Upper lobe of left lung (tissue), 6 donors: ENCODE measurements around the gene COPS2. TPM values are rescaled to one million over a fixed set of nuclear protein-coding genes. Genes with fewer than 3 reads are reported as not detected.
A peak's percentile ranks its signal among the peaks of the same experiment; 100 is the strongest.

Experiments
- ATAC-seq, 2 donors: fragments of 200-7000 bp; cut with Tn5 transposase; one replicate each; pipeline ENCODE4 v1.9.1; 2022; ENCODE audit warnings: mild to moderate bottlenecking in 2 of 2, moderate library complexity in 2 of 2; ENCODE audit not compliant: low FRiP score in 2 of 2
- DNase-seq, 2 donors: peaks; one replicate each; pipeline ENCODE4 v3.0.0-alpha.2; 2019 to 2020
- H3K27ac ChIP-seq, 4 donors: fragments of 200-600 bp; sonication (generic); one replicate each; pipeline ENCODE4 v1.5.1; 2016 to 2019
- H3K27me3 ChIP-seq, 4 donors: fragments of 200-600 bp; sonication (generic); one replicate each; pipeline ENCODE4 v1.5.1; 2017 to 2019
- H3K36me3 ChIP-seq, 4 donors: fragments of 200-600 bp; sonication (generic); one replicate each; pipeline ENCODE4 v1.5.1; 2016 to 2019
- H3K4me1 ChIP-seq, 4 donors: fragments of 200-600 bp; sonication (generic); one replicate each; pipeline ENCODE4 v1.5.1; 2018 to 2019
- H3K4me3 ChIP-seq, 4 donors: fragments of 200-600 bp; sonication (generic); one replicate each; pipeline ENCODE4 v1.5.1; 2017 to 2019; ENCODE audit warnings: mild to moderate bottlenecking in 2 of 4, moderate library complexity in 1 of 4
- H3K9me3 ChIP-seq, 4 donors: fragments of 200-600 bp; sonication (generic); one replicate each; pipeline ENCODE4 v1.5.1; 2018 to 2019
- CTCF ChIP-seq, 6 experiments: fragments of 450-650 bp in 4 of 6; fragments of 200-600 bp in 2 of 6; sonication (generic) in 2 of 6; IDR thresholded peaks; one replicate each; pipeline ENCODE4 v1.5.1; 2016 to 2019; ENCODE audit warnings: antibody characterized with exemption in 6 of 6
- EP300 ChIP-seq, 4 donors: sonication (generic); formaldehyde crosslinking; IDR thresholded peaks; one replicate each; pipeline ENCODE4 v1.5.1; 2017; ENCODE audit warnings: antibody characterized with exemption in 4 of 4, control low read depth in 2 of 4
- POLR2A ChIP-seq, 4 donors: fragments of 450-650 bp; IDR thresholded peaks; one replicate each; pipeline ENCODE4 v1.5.1; 2016 to 2017; ENCODE audit warnings: antibody characterized with exemption in 4 of 4, mild to moderate bottlenecking in 2 of 4
- POLR2AphosphoS5 ChIP-seq, 2 donors: sonication (generic); formaldehyde crosslinking; IDR thresholded peaks; one replicate each; pipeline ENCODE4 v1.5.1; 2017; ENCODE audit warnings: antibody characterized with exemption in 2 of 2
- WGBS, 2 donors: methylation state at CpG; one replicate each; pipeline ENCODE4 v1.1.5; 2017 to 2018; 5-methylcytosine and 5-hydroxymethylcytosine counted together
- total RNA-seq, 6 donors: library from RNA; depleted of rRNA in 4 of 6; stranded (reverse); fragments of >200 nt in 4 of 6; gene quantifications; one replicate each; pipeline versions ENCODE4 v1.1.0 to v1.2.1, GENCODE V29; 2016 to 2021
- donor health status: DM: no; HTN: no; CAD: no; lungs with moderate emphysema.
- donor health status: DM: no; HTN: yes; CAD: no; lungs with severe emphysema.

Gene COPS2
- total RNA-seq, 6 donors from 2014 or later, result 16.8 to 65.0 (median 43.0) TPM

- Histone ChIP-seq H3K27me3 (no peaks in the 10 kb centered on the region), H3K36me3 (peaks cover 0 to 9% (median 4%) of the 10 kb centered on the region in 4 donors), H3K27ac (no peak overlapping the region), H3K4me1 (no peaks in the 10 kb centered on the region), H3K4me3 (no peak overlapping the region), H3K9me3 (no peaks in the 10 kb centered on the region)
- no peak for ATAC-seq
- DNase-seq, result no peak
- WGBS, 2 donors, result 81 to 94% methylated on average over 1 of the region's 1 CpG
- TF ChIP-seq POLR2AphosphoS5 (IDR thresholded peaks at IDR 0.05) (no peak), CTCF (IDR thresholded peaks at IDR 0.05) (no peak), EP300 (IDR thresholded peaks at IDR 0.05) (no peak), POLR2A (IDR thresholded peaks at IDR 0.05) (no peak)
Measured at GRCh38 chr15:49163678-49164077, 8.3 kb upstream of the COPS2 start.

- peak; percentile 26 to 45 for DNase-seq
- Histone ChIP-seq H3K4me3 (peak overlapping the region; percentile 59 to 95 (median 76)), H3K27me3 (no peaks in the 10 kb centered on the region), H3K4me1 (peaks cover 19 to 45% (median 34%) of the 10 kb centered on the region in 4 donors), H3K27ac (peak overlapping the region; percentile 57 to 95 (median 90)), H3K36me3 (no peaks in the 10 kb centered on the region), H3K9me3 (no peaks in the 10 kb centered on the region)
- peak in 1 of 2 donors; percentile 33 for ATAC-seq
- WGBS, 2 donors, result 1 to 2% methylated on average over 22 to 26 of the region's 26 CpGs
- TF ChIP-seq CTCF (IDR thresholded peaks at IDR 0.05) (peak in 2 of 6 experiments; percentile 18 to 21), POLR2A (IDR thresholded peaks at IDR 0.05) (no peak)
Measured at GRCh38 chr15:49155834-49156627, 632 bp upstream of the COPS2 start.

GRCh38 chr15:49154799-49155109 lies 645 bp downstream of the COPS2 start:
- H3K27ac ChIP-seq, result peak overlapping the region; percentile 88 to 95 (median 90)
- H3K27me3 ChIP-seq, result no peaks in the 10 kb centered on the region
- no peak for DNase-seq
- no peaks in the 10 kb centered on the region for H3K36me3 ChIP-seq
- ATAC-seq, result no peak
- TF ChIP-seq POLR2AphosphoS5 (IDR thresholded peaks at IDR 0.05) (no peak), CTCF (IDR thresholded peaks at IDR 0.05) (no peak), POLR2A (IDR thresholded peaks at IDR 0.05) (no peak), EP300 (IDR thresholded peaks at IDR 0.05) (no peak)
- peak overlapping the region; percentile 68 to 95 (median 85) for H3K4me3 ChIP-seq
- H3K4me1 ChIP-seq, result peaks cover 21 to 49% (median 35%) of the 10 kb centered on the region in 4 donors
- no peaks in the 10 kb centered on the region for H3K9me3 ChIP-seq
- 1% methylated on average over 5 to 7 of the region's 7 CpGs for WGBS, 2 donors

- no peak for DNase-seq
- 22 to 23% methylated on average over 8 of the region's 8 CpGs for WGBS, 2 donors
- ATAC-seq, result no peak
- no peaks in the 10 kb centered on the region for H3K9me3 ChIP-seq
- H3K4me3 ChIP-seq, result peak overlapping the region; percentile 68 to 95 (median 85)
- TF ChIP-seq POLR2AphosphoS5 (IDR thresholded peaks at IDR 0.05), result no peak
- TF ChIP-seq POLR2A (IDR thresholded peaks at IDR 0.05), result no peak
- no peak for TF ChIP-seq EP300 (IDR thresholded peaks at IDR 0.05)
- TF ChIP-seq CTCF (IDR thresholded peaks at IDR 0.05), result no peak
- H3K36me3 ChIP-seq, result no peaks in the 10 kb centered on the region
- no peaks in the 10 kb centered on the region for H3K27me3 ChIP-seq
- peaks cover 25 to 51% (median 38%) of the 10 kb centered on the region in 4 donors for H3K4me1 ChIP-seq
- peak overlapping the region; percentile 88 to 95 (median 90) for H3K27ac ChIP-seq
Measured at GRCh38 chr15:49154359-49154758, 1.0 kb downstream of the COPS2 start.
